Measurements from ENCODE around the gene SIK3.

- TF ChIP-seq CTCF (IDR thresholded peaks at IDR 0.05; ENCODE audit: insufficient read depth, low read length) (no peak), POLR2AphosphoS5 (IDR thresholded peaks at IDR 0.05; ENCODE audit: low read depth) (no peak)
Observed at GRCh38 chr11:117107701-117108590, 9.7 kb upstream of the SIK3 start.

All from HL-60 (cell line).